Thoracic aorta (tissue), 2 donors: ENCODE results near the gene HOXC12. TPM values are rescaled to one million over a fixed set of nuclear protein-coding genes. Genes with fewer than 3 reads are reported as not detected.
A peak's percentile ranks its signal among the peaks of the same experiment; 100 is the strongest.

Experiments
- ATAC-seq: fragments of 150-250 bp; one replicate; pipeline ENCODE4 v1.8.0; 2017; ENCODE audit warnings: low read depth; ENCODE audit not compliant: insufficient number of reproducible peaks, low FRiP score
- DNase-seq: peaks from one replicate; pipeline ENCODE4 v3.0.0-alpha.2; 2020; ENCODE audit warnings: low spot score
- H3K27ac ChIP-seq, 2 donors: fragments of 200-600 bp; sonication (generic); 1 replicate in 1 of 2; 2 replicates in 1 of 2; pipeline ENCODE4 v1.5.1; 2016; ENCODE audit warnings: mild to moderate bottlenecking in 2 of 2, moderate library complexity in 2 of 2
- H3K27me3 ChIP-seq: fragments of 200-600 bp; sonication (generic); replicated peaks from 2 replicates; pipeline ENCODE4 v1.6.0; 2016; ENCODE audit warnings: mild to moderate bottlenecking; ENCODE audit not compliant: insufficient read depth
- H3K36me3 ChIP-seq: fragments of 200-600 bp; sonication (generic); one replicate; pipeline ENCODE4 v1.5.1; 2016
- H3K4me1 ChIP-seq, 2 donors: fragments of 200-600 bp; sonication (generic); 1 replicate in 1 of 2; 2 replicates in 1 of 2; pipeline versions ENCODE4 v1.5.1 to v1.6.0; 2016; ENCODE audit warnings: low read depth in 2 of 2, mild to moderate bottlenecking in 1 of 2; ENCODE audit not compliant: control insufficient read depth in 1 of 2
- H3K4me3 ChIP-seq: fragments of 200-600 bp; sonication (generic); 2 replicates; pipeline ENCODE4 v1.5.1; 2016; ENCODE audit warnings: mild to moderate bottlenecking
- H3K9me3 ChIP-seq: fragments of 200-600 bp; sonication (generic); 2 replicates; pipeline ENCODE4 v1.5.1; 2016
- CTCF ChIP-seq: fragments of 200-600 bp; sonication (generic); IDR thresholded peaks from one replicate; pipeline ENCODE4 v1.5.1; 2019; ENCODE audit warnings: antibody characterized with exemption
- total RNA-seq, 2 donors: library from RNA; depleted of rRNA; stranded (reverse); fragments of >200 nt; gene quantifications; one replicate each; pipeline versions ENCODE4 v1.1.0 to v1.2.3, GENCODE V29; 2016

The HOXC12 gene
- total RNA-seq, 2 donors from 2014 or later = not detected

DNA sequence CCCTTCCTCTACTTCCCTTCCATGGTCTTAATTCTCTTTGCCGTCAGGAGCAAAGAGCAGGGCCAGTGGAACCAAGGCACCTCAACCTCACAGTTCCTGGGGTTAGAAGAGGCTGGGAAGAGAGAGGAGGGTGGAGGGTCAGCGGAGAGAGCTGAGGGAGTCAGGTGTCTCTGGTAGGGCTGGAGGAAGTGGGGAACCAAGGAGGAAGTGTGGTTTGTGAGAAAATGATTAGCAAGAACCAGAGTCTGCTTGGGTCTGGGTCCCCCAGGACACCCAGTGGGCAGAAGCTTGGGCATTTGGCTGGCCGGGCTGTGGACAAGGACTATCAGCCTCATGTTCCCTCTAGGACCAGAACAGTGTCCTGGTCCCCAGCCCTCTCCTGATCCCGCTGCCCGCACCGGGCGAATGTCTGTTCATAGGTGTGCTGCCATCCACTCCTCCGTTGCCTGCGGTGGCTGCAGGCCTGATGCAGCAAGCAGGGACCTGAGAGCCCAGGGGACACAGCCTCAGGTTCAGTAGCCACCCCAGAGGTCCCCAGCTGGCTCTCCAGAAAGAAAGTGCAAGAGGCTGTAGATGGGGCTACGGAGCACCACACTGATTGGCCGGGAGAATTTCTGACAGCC is 2.3 kb downstream of the HOXC12 start:
- no peaks in the 10 kb centered on the region for H3K9me3 ChIP-seq
- H3K4me3 ChIP-seq = no peak overlapping the region
- H3K27me3 ChIP-seq = peaks cover 35% of the 10 kb centered on the region
- peaks cover 0 to 11% of the 10 kb centered on the region in 2 donors for H3K4me1 ChIP-seq
- no peaks in the 10 kb centered on the region for H3K36me3 ChIP-seq
- no peak overlapping the region for H3K27ac ChIP-seq
- DNase-seq (no peak), ATAC-seq (no peak)
- TF ChIP-seq CTCF = no peak

DNA sequence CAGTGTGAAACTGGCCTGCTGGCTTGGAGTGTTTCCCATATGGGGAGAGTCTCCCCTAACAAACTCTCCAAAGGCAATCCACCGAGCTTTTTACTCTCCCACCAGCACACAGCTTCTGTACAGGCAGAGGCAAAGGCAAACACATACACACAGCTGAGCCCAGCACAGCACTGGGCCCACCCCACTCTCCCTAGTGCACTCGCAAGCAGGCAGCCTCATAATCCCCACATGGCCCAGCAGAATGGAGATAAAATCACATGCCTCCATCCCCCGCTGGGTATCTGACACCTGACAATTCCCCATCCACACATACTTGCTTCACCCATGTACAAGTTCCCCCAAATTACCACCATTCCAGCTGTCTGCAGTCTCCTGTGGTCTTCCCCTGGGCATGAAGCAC is 3.4 kb downstream of the HOXC12 start:
- H3K27me3 ChIP-seq = peaks cover 45% of the 10 kb centered on the region
- ATAC-seq (no peak), DNase-seq (no peak)
- no peaks in the 10 kb centered on the region for H3K36me3 ChIP-seq
- no peak for TF ChIP-seq CTCF
- no peaks in the 10 kb centered on the region for H3K9me3 ChIP-seq
- peaks cover 0 to 11% of the 10 kb centered on the region in 2 donors for H3K4me1 ChIP-seq
- no peak overlapping the region for H3K4me3 ChIP-seq
- H3K27ac ChIP-seq = no peak overlapping the region

GRCh38 chr12:53959314-53959713 is 4.6 kb downstream of the HOXC12 start:
- Histone ChIP-seq H3K9me3 (no peaks in the 10 kb centered on the region), H3K4me1 (peaks cover 0 to 11% of the 10 kb centered on the region in 2 donors)

DNA sequence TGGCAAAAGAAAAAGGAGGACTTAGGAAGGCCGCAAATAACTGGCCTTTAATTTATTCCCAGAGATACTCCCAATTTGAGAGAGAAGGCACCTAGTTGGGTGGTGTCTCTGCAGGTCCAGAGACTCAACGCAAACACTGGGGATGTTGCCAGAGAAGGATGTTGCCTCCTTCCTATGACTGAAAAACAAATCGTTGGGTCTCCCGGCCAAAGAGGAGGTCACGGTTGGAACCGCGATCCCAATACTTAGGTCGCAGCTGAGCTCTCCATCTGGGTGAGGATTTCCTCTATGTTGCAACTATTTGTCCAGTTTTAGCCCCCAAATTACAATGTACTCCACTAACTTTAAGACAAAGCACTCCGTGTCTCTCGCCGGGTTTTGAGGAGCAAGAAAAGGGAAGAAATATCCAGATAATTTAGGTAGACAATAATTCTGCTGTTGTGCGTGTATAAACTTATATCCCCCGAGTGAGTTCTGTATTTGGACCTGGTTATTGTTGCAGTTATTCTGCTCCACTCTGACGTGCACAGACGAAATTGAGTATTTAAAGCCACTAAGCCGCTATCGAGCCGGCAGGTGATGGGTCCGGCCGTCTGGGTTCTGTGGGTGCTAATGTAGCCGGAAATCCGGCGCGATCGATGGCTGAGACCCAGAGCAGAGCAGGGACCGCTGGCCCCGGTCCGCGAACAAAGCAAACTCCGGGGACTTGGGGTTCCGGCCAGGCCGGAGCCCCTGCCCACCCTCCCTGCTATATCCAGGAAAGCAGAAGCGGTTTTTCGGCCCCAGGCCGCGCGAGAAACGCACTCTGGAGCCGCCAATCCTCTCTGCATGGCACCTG is 5.7 kb downstream of the HOXC12 start:
- TF ChIP-seq CTCF = no peak
- Histone ChIP-seq H3K27ac (no peak overlapping the region), H3K36me3 (no peaks in the 10 kb centered on the region), H3K27me3 (peaks cover 44% of the 10 kb centered on the region), H3K4me1 (peaks cover 0 to 8% of the 10 kb centered on the region in 2 donors), H3K9me3 (no peaks in the 10 kb centered on the region), H3K4me3 (no peak overlapping the region)
- DNase-seq (no peak), ATAC-seq (no peak)

More at GRCh38 chr12:53959314-53959713, 4.6 kb downstream of the HOXC12 start:
- DNase-seq = no peak
- Histone ChIP-seq H3K36me3 (no peaks in the 10 kb centered on the region), H3K27me3 (peaks cover 47% of the 10 kb centered on the region), H3K27ac (no peak overlapping the region), H3K4me3 (no peak overlapping the region)
- ATAC-seq = no peak
- no peak for TF ChIP-seq CTCF

DNA sequence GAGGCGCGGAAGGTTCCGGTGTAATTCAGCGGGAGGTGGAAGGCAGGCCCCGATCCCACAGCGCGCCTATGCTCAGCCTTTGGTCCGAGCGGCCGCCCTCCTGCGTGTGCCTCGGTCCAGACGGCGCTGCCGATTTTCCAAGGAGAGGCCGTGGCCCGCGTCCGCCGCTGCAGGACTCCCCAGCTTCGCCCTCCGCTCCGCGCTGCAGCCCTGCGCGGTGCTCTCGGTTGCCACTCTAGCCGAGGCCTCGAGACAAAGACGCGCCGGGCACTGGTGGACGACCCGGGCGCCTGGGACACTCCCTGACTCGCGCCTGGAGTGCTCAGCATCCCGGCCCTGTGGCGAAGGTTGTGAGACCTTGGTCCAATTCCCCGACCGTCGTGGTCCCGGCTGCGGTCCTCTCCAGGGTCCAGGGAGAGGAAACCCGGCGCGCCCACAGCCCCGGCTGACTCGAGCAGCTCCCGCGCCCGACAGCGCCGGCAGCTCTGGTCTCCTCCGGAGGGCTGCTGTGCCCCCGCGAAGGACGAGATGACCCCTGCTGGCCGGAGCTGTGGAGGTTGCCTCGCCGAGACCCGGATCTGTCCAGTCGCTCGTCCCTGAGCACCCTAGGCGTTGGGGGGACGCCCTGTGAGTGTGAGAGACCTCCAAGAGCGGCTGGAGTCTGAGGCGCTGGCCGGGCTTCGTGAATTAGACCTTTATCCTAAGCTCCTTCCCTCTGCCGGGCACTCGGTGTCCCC is 6.5 kb downstream of the HOXC12 start:
- TF ChIP-seq CTCF = no peak
- Histone ChIP-seq H3K27me3 (peaks cover 44% of the 10 kb centered on the region), H3K4me1 (peaks cover 0 to 8% of the 10 kb centered on the region in 2 donors), H3K36me3 (no peaks in the 10 kb centered on the region), H3K9me3 (no peaks in the 10 kb centered on the region), H3K4me3 (no peak overlapping the region), H3K27ac (peak overlapping the region in 1 of 2 donors; percentile 6)
- DNase-seq = no peak
- no peak for ATAC-seq
